GM12892 (cell line): ENCODE results near the gene PYGO1.
"Not testable (repeated sequence)": the region's sequence is repeated elsewhere in the genome, so short reads cannot be mapped to it uniquely, and the experiment has no call there.

Source experiments
- DNase-seq: peaks from one replicate; pipeline ENCODE4 v3.0.0; 2011; ENCODE audit not compliant: insufficient read length
- FAIRE-seq: peaks from 2 replicates; lab custom pipeline; 2011; peaks lifted over from hg19 to GRCh38; lab: Jason Lieb, UNC
- POLR2A ChIP-seq: IDR thresholded peaks from 2 replicates; pipeline ENCODE4 v1.6.1; 2011; ENCODE audit warnings: low read depth, low read length, control low read depth
- POLR2AphosphoS5 ChIP-seq: IDR thresholded peaks from 2 replicates; pipeline ENCODE4 v1.6.1; 2011; ENCODE audit warnings: low read depth, low read length, control low read depth
- TAF1 ChIP-seq: IDR thresholded peaks from 2 replicates; pipeline ENCODE4 v1.6.1; 2011; ENCODE audit warnings: low read depth, mild to moderate bottlenecking, control low read depth, low read length, borderline replicate concordance

The PYGO1 gene

DNA sequence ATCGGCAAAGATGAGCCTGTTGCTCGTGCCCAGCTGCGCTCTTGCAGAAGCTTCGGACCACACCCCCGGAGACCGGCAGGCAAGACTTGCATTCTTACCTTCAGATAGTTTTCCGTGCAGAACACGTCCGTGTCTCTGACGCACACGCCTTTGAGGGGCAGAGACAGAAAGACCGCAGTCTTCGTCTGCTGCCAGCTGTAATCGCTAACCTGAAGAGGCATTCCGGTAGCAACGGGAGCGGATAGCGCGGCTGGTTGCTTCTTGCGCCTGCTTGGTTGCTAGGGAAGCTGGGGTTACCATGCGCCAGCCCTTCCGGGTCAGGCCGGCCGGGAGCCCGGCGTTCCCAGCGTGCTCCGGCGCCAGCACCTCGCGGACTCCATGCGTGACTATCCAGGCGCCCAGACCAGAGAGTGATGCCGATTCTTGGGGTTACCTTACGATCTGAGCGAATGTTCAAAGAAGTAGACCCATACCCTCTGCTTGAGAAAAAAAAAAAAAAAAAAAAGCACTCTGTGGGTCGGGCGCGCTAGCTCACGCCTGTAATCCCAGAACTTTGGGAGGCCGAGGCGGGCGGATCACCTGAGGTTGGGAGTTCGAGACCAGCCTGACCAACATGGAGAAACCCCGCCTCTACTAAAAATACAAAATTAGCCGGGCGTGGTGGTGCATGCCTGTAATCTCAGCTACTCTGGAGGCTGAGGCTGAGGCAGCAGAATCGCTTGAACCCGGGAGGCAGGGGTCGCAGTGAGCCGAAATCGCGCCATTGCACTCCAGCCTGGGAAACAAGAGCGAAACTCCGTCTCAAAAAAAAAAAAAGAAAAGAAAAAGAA lies 89.8 kb downstream of the PYGO1 start:
- peak; percentile 56 for DNase-seq
- FAIRE-seq, result peak; percentile 77
- peak; percentile 21; the same call in 1 of the 2 replicates for TF ChIP-seq POLR2A

DNA sequence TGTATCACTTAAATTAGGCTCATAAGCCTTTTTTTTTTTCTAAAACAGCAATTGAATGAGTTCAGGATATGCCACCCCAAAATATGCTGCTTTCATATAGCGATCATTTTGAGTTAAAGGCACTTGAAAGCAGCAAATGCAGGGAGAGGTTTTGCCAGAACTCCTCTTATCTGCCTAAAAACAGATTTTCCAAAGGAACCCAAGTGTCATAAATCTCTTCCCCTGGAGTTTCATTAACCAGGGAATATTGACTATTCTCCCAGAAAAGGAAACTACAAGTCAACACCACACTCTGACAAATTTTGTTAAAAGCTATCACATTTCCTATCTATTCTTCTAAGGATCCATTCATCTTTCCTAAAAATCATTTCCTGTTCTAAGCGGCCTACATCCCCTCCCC lies 91.4 kb downstream of the PYGO1 start:
- no peak for FAIRE-seq
- TF ChIP-seq POLR2AphosphoS5 (no peak), TAF1 (no peak), POLR2A (no peak)
- no peak for DNase-seq

DNA sequence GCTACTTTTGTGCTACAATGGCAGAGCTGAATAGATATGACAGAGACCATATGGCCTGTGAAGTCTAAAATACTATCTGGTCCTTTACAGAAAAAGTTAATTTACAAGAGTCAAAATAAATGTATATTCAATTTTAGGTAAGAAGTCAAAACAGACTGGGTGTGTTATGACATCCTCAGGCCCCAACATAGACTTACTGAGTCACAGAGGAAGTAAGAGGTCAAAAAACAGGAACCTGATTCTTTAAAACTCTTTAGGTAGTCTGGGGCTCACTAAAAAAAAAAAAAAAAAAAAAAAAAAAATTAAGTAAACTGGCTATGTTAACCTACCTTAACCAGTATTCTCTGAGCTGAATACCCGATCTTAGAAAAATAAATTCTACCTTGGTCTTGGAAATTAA lies 93.2 kb downstream of the PYGO1 start:
- FAIRE-seq (no peak), DNase-seq (no peak)
- TF ChIP-seq TAF1 (no peak), POLR2A (no peak)

- not testable (repeated sequence) for FAIRE-seq, DNase-seq
Observed at GRCh38 chr15:55488952-55489600, 99.1 kb downstream of the PYGO1 start.
